CD8-positive, alpha-beta memory T cell (primary cell): ENCODE data around the gene SAE1. TPM values are rescaled to one million over a fixed set of nuclear protein-coding genes. Genes with fewer than 3 reads are reported as not detected.
A peak's percentile ranks its signal among the peaks of the same experiment; 100 is the strongest.

Source experiments
- CTCF ChIA-PET: fragments of 350-600 bp; sonication (Branson Sonifier 250); formaldehyde crosslinking; loops from one replicate; lab custom pipeline; 2021; ENCODE audit warnings: antibody characterized with exemption; lab: Charles Lee
- POLR2A ChIA-PET: fragments of 350-600 bp; sonication (Branson Sonifier 250); formaldehyde crosslinking; loops from one replicate; lab custom pipeline; 2021; ENCODE audit warnings: antibody characterized with exemption; lab: Charles Lee
- DNase-seq, 5 donors: peaks; one replicate each; pipeline versions ENCODE4 v3.0.0 to v3.0.0-alpha.2; 2020 to 2022; ENCODE audit warnings: mixed read lengths in 1 of 5
- H3K27ac ChIP-seq: one replicate; pipeline ENCODE4 v1.7.0; 2013; ENCODE audit warnings: low read depth, mild to moderate bottlenecking, low read length, moderate library complexity
- H3K27me3 ChIP-seq: 2 replicates; pipeline ENCODE4 v1.7.0; 2013; ENCODE audit warnings: low read length, mild to moderate bottlenecking; ENCODE audit not compliant: insufficient read depth, poor library complexity, severe bottlenecking
- H3K36me3 ChIP-seq: 2 replicates; pipeline ENCODE4 v1.7.0; 2013; ENCODE audit warnings: mild to moderate bottlenecking, low read length, moderate library complexity; ENCODE audit not compliant: insufficient read depth
- H3K4me1 ChIP-seq: 2 replicates; pipeline ENCODE4 v1.7.0; 2013; ENCODE audit warnings: mild to moderate bottlenecking, low read length, moderate library complexity; ENCODE audit not compliant: insufficient read depth
- H3K4me3 ChIP-seq: 2 replicates; pipeline ENCODE4 v1.7.0; 2013; ENCODE audit warnings: mild to moderate bottlenecking, low read length
- H3K9me3 ChIP-seq: 2 replicates; pipeline ENCODE4 v1.7.0; 2013; ENCODE audit warnings: mild to moderate bottlenecking, low read length
- H3K27ac Mint-ChIP-seq, 8 donors: one replicate each; pipeline ENCODE4 v1.8.0; 2020 to 2021; ENCODE audit warnings: mixed read lengths in 8 of 8, mild to moderate bottlenecking in 6 of 8, inconsistent platforms in 3 of 8, moderate library complexity in 3 of 8
- H3K27me3 Mint-ChIP-seq, 2 donors: one replicate each; pipeline ENCODE4 v1.8.0; 2020 to 2021; ENCODE audit warnings: mixed read lengths in 2 of 2, mild to moderate bottlenecking in 1 of 2, moderate library complexity in 1 of 2
- H3K36me3 Mint-ChIP-seq, 3 donors: one replicate each; pipeline ENCODE4 v1.8.0; 2020 to 2021; ENCODE audit warnings: mixed read lengths in 3 of 3, inconsistent platforms in 1 of 3, mild to moderate bottlenecking in 1 of 3
- H3K4me1 Mint-ChIP-seq, 3 donors: one replicate each; pipeline ENCODE4 v1.8.0; 2020 to 2021; ENCODE audit warnings: mixed read lengths in 3 of 3, inconsistent platforms in 1 of 3, mild to moderate bottlenecking in 1 of 3
- H3K4me3 Mint-ChIP-seq, 7 donors: one replicate each; pipeline ENCODE4 v1.8.0; 2020 to 2021; ENCODE audit warnings: mixed read lengths in 7 of 7, mild to moderate bottlenecking in 6 of 7, moderate library complexity in 4 of 7, inconsistent platforms in 2 of 7
- H3K9me3 Mint-ChIP-seq, 5 donors: one replicate each; pipeline ENCODE4 v1.8.0; 2020 to 2022; ENCODE audit warnings: mixed read lengths in 5 of 5, mild to moderate bottlenecking in 3 of 5, moderate library complexity in 2 of 5, inconsistent platforms in 1 of 5
- polyA plus RNA-seq: library from polyadenylated mRNA; unstranded; fragments of 300-500 nt; fragmentation: Illumina TruSeq; gene quantifications from one replicate; pipeline ENCODE4 v1.2.3, GENCODE V29; 2021
- total RNA-seq, 2 experiments: library from RNA; stranded (reverse); gene quantifications; one replicate each; pipeline ENCODE4 v1.2.3, GENCODE V29; 2021

Gene SAE1
- total and polyA plus RNA-seq, 3 experiments from 2014 or later: 107 to 172 (median 167) TPM

- no peak for DNase-seq
- Histone ChIP-seq H3K4me1 (peaks cover 7% of the 10 kb centered on the region), H3K27me3 (no peaks in the 10 kb centered on the region), H3K9me3 (no peaks in the 10 kb centered on the region), H3K27ac (no peak overlapping the region), H3K36me3 (peaks cover 5% of the 10 kb centered on the region), H3K4me3 (no peak overlapping the region)
- ChIA-PET CTCF (interaction anchor here (2.5 kb wide), 1 partner anchor 50 kb away, joined by 8 read pairs; no protein-coding TSS in a partner anchor), POLR2A (no interaction called here)
- Mint-ChIP-seq H3K4me1 (peaks cover 0 to 14% (median 4%) of the 10 kb centered on the region in 3 donors), H3K4me3 (no peak overlapping the region), H3K9me3 (no peaks in the 10 kb centered on the region), H3K36me3 (peaks cover 0 to 36% (median 10%) of the 10 kb centered on the region in 3 donors), H3K27me3 (no peaks in the 10 kb centered on the region), H3K27ac (peak overlapping the region in 2 of 8 donors; percentile 54 to 58)
Measured at GRCh38 chr19:47197141-47197540, 66.5 kb downstream of the SAE1 start.

GRCh38 chr19:47200530-47200929 is 69.9 kb downstream of the SAE1 start:
- H3K36me3 ChIP-seq: peaks cover 16% of the 10 kb centered on the region
- DNase-seq: no peak
- ChIA-PET POLR2A (interaction anchor here (0.6 to 0.7 kb wide), 2 partner anchors 19 to 245 kb away, joined by 4 to 8 read pairs; no protein-coding TSS in a partner anchor), CTCF (interaction anchor here (1.4 to 3.7 kb wide), 3 partner anchors 11 to 55 kb away, joined by 4 to 36 read pairs (median 14); no protein-coding TSS in a partner anchor)
- Mint-ChIP-seq H3K27ac (no peak overlapping the region), H3K36me3 (peaks cover 0 to 57% (median 20%) of the 10 kb centered on the region in 3 donors), H3K4me1 (peaks cover 3 to 12% (median 10%) of the 10 kb centered on the region in 3 donors), H3K27me3 (no peaks in the 10 kb centered on the region), H3K9me3 (no peaks in the 10 kb centered on the region), H3K4me3 (no peak overlapping the region)
- H3K9me3 ChIP-seq: no peaks in the 10 kb centered on the region
- H3K4me1 ChIP-seq: no peaks in the 10 kb centered on the region
- H3K27me3 ChIP-seq: no peaks in the 10 kb centered on the region
- H3K27ac ChIP-seq: no peak overlapping the region
- H3K4me3 ChIP-seq: no peak overlapping the region

GRCh38 chr19:47203254-47203653 is 72.6 kb downstream of the SAE1 start:
- H3K27ac Mint-ChIP-seq: peak overlapping the region in 2 of 8 donors; percentile 29 to 38
- no peak overlapping the region for H3K4me3 Mint-ChIP-seq
- no peak for DNase-seq
- no peak overlapping the region for H3K4me3 ChIP-seq
- no peaks in the 10 kb centered on the region for H3K9me3 Mint-ChIP-seq
- H3K4me1 Mint-ChIP-seq: peaks cover 3 to 12% (median 10%) of the 10 kb centered on the region in 3 donors
- no peaks in the 10 kb centered on the region for H3K9me3 ChIP-seq
- no peaks in the 10 kb centered on the region for H3K4me1 ChIP-seq
- H3K27me3 ChIP-seq: no peaks in the 10 kb centered on the region
- ChIA-PET CTCF (interaction anchor here (2.1 to 3.7 kb wide), 2 partner anchors 8 to 41 kb away, joined by 10 to 36 read pairs; no protein-coding TSS in a partner anchor), POLR2A (no interaction called here)
- H3K36me3 Mint-ChIP-seq: peaks cover 0 to 70% (median 18%) of the 10 kb centered on the region in 3 donors
- H3K27me3 Mint-ChIP-seq: no peaks in the 10 kb centered on the region
- no peak overlapping the region for H3K27ac ChIP-seq
- H3K36me3 ChIP-seq: peaks cover 26% of the 10 kb centered on the region

DNA sequence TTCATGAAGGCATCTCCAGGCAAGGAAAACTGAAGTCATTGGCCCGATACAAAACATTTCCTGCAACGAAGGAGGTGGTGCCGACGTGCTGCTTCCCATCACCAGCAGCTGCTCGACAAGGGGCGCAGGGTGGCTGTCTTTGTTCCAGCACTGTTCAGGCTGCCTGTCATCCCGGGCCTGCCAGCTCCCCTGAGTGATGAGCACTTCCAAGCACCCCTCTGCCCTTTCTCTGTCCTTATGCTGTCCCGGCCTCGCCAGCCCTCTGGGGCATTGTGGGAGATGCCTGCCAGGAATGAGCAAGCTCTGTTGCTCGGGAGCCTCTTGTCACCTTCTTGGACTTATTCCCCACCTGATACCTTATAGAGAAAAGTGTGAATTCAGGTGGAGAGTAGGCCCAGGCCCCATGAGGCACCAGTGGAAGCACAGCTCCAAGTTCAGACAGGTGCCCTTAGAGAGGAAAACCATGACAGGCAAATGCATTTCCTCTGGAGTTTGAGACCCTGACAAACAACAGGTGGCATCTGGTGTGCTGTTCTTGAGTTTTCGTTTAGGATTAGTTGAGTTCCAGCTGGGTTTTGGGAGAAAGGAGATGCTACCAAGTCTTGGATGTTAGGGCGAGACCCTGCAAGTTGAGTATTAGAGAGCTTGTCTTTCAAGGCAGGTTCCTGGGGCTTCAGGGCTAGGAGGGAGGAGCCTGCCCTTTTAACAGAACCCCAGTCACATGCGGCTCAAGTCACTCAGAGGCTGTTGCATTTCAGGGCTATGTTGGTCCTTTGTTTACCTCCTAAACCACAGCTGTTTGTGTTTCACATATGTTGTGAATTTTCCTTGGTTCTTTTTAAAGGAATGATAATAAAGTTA is 78.9 kb downstream of the SAE1 start:
- Mint-ChIP-seq H3K9me3 (no peaks in the 10 kb centered on the region), H3K4me3 (no peak overlapping the region), H3K27me3 (no peaks in the 10 kb centered on the region), H3K27ac (peak overlapping the region in 4 of 8 donors; percentile 60 to 77 (median 70)), H3K4me1 (peaks cover 6% of the 10 kb centered on the region in 3 donors), H3K36me3 (peaks cover 0 to 60% (median 11%) of the 10 kb centered on the region in 3 donors)
- CTCF ChIA-PET: interaction anchor here (0.9 to 15.2 kb wide), 18 partner anchors 8 to 129 kb away, joined by 3 to 334 read pairs (median 15); partner anchors contain the start of genes CCDC9, SAE1 and ZC3H4
- no peaks in the 10 kb centered on the region for H3K27me3 ChIP-seq
- peaks cover 27% of the 10 kb centered on the region for H3K36me3 ChIP-seq
- no peak overlapping the region for H3K4me3 ChIP-seq
- H3K27ac ChIP-seq: no peak overlapping the region
- no peaks in the 10 kb centered on the region for H3K9me3 ChIP-seq
- POLR2A ChIA-PET: interaction anchor here (2.2 kb wide), 1 partner anchor 35 kb away, joined by 40 read pairs; no protein-coding TSS in a partner anchor
- DNase-seq: no peak
- peaks cover 11% of the 10 kb centered on the region for H3K4me1 ChIP-seq

DNA sequence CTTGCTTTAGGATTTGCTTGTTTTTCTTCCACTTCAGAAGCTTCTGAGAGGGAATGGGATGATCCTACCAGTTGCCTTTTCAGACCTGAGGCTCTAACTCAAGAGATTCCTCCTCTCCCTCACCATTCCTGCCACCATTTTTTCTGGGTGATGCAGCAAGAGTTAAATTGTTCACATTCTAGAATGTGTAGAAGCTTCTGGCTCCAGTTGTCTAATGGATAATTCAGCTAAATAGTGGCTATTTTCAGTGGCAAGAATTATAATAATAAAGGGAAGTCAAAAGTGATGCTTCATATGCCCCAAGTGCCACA is 79.5 kb downstream of the SAE1 start:
- peaks cover 0 to 54% (median 11%) of the 10 kb centered on the region in 3 donors for H3K36me3 Mint-ChIP-seq
- H3K27ac ChIP-seq: peak overlapping the region; percentile 53
- no peaks in the 10 kb centered on the region for H3K27me3 Mint-ChIP-seq
- H3K9me3 Mint-ChIP-seq: no peaks in the 10 kb centered on the region
- POLR2A ChIA-PET: interaction anchor here (0.5 to 2.6 kb wide), 10 partner anchors 16 to 64 kb away, joined by 3 to 40 read pairs (median 3); partner anchors contain the start of gene CCDC9
- H3K4me3 ChIP-seq: no peak overlapping the region
- peak overlapping the region in 2 of 8 donors; percentile 20 to 80 for H3K27ac Mint-ChIP-seq
- DNase-seq: no peak
- H3K4me3 Mint-ChIP-seq: no peak overlapping the region
- peaks cover 11% of the 10 kb centered on the region for H3K4me1 ChIP-seq
- no peaks in the 10 kb centered on the region for H3K27me3 ChIP-seq
- H3K4me1 Mint-ChIP-seq: peaks cover 6% of the 10 kb centered on the region in 3 donors
- CTCF ChIA-PET: interaction anchor here (0.6 to 15.2 kb wide), 29 partner anchors 8 to 197 kb away, joined by 3 to 334 read pairs (median 6); partner anchors contain the start of genes CCDC9, INAFM1, SAE1 and ZC3H4
- peaks cover 21% of the 10 kb centered on the region for H3K36me3 ChIP-seq
- no peaks in the 10 kb centered on the region for H3K9me3 ChIP-seq

GRCh38 chr19:47210689-47211316 is 80.2 kb downstream of the SAE1 start:
- ChIA-PET CTCF (interaction anchor here (0.6 to 15.2 kb wide), 33 partner anchors 8 to 198 kb away, joined by 3 to 334 read pairs (median 6); partner anchors contain the start of genes CCDC9, INAFM1, SAE1 and ZC3H4), POLR2A (interaction anchor here (0.5 to 2.6 kb wide), 17 partner anchors 13 to 1236 kb away, joined by 3 to 40 read pairs (median 3); partner anchors contain the start of genes CCDC9 and ZC3H4)
- Mint-ChIP-seq H3K9me3 (no peaks in the 10 kb centered on the region), H3K4me3 (no peak overlapping the region), H3K36me3 (peaks cover 0 to 48% (median 8%) of the 10 kb centered on the region in 3 donors), H3K4me1 (peaks cover 6 to 9% (median 6%) of the 10 kb centered on the region in 3 donors), H3K27ac (peak overlapping the region in 7 of 8 donors; percentile 20 to 82 (median 55)), H3K27me3 (no peaks in the 10 kb centered on the region)
- Histone ChIP-seq H3K27me3 (no peaks in the 10 kb centered on the region), H3K9me3 (no peaks in the 10 kb centered on the region), H3K4me3 (no peak overlapping the region), H3K27ac (peak overlapping the region; percentile 53), H3K36me3 (peaks cover 15% of the 10 kb centered on the region), H3K4me1 (peaks cover 11% of the 10 kb centered on the region)
- peak; percentile 66 to 83 (median 73) for DNase-seq

GRCh38 chr19:47215581-47215980 is 84.9 kb downstream of the SAE1 start:
- no peak overlapping the region for H3K4me3 Mint-ChIP-seq
- H3K36me3 Mint-ChIP-seq: peaks cover 0 to 9% (median 1%) of the 10 kb centered on the region in 3 donors
- H3K4me1 Mint-ChIP-seq: peaks cover 4 to 7% (median 4%) of the 10 kb centered on the region in 3 donors
- no peaks in the 10 kb centered on the region for H3K27me3 Mint-ChIP-seq
- Histone ChIP-seq H3K36me3 (no peaks in the 10 kb centered on the region), H3K27ac (no peak overlapping the region), H3K4me1 (peaks cover 6% of the 10 kb centered on the region), H3K4me3 (no peak overlapping the region), H3K9me3 (no peaks in the 10 kb centered on the region), H3K27me3 (no peaks in the 10 kb centered on the region)
- H3K27ac Mint-ChIP-seq: peak overlapping the region in 2 of 8 donors; percentile 6 to 59
- no peaks in the 10 kb centered on the region for H3K9me3 Mint-ChIP-seq
- no peak for DNase-seq
- POLR2A ChIA-PET: interaction anchor here (0.6 kb wide), 1 partner anchor 316 kb away, joined by 3 read pairs; no protein-coding TSS in a partner anchor
- CTCF ChIA-PET: interaction anchor here (1.4 to 15.2 kb wide), 2 partner anchors 8 to 32 kb away, joined by 5 to 334 read pairs; no protein-coding TSS in a partner anchor
